Smooth muscle cell of the brain vasculature (primary cell): ENCODE data around the gene RAB20.
"Not testable (repeated sequence)": the region's sequence is repeated elsewhere in the genome, so short reads cannot be mapped to it uniquely, and the experiment has no call there.

Experiments
- DNase-seq: peaks from one replicate; pipeline ENCODE4 v3.0.0-alpha.2; 2012; ENCODE audit warnings: low read depth, low spot score

The RAB20 gene

GRCh38 chr13:110575322-110576069 lies 14.0 kb upstream of the RAB20 start:
- DNase-seq = no peak

- no peak for DNase-seq
These were observed 12.6 kb upstream of the RAB20 start for GRCh38 chr13:110574161-110574560.

GRCh38 chr13:110572778-110573118 lies 11.2 kb upstream of the RAB20 start:
- DNase-seq = no peak

DNA sequence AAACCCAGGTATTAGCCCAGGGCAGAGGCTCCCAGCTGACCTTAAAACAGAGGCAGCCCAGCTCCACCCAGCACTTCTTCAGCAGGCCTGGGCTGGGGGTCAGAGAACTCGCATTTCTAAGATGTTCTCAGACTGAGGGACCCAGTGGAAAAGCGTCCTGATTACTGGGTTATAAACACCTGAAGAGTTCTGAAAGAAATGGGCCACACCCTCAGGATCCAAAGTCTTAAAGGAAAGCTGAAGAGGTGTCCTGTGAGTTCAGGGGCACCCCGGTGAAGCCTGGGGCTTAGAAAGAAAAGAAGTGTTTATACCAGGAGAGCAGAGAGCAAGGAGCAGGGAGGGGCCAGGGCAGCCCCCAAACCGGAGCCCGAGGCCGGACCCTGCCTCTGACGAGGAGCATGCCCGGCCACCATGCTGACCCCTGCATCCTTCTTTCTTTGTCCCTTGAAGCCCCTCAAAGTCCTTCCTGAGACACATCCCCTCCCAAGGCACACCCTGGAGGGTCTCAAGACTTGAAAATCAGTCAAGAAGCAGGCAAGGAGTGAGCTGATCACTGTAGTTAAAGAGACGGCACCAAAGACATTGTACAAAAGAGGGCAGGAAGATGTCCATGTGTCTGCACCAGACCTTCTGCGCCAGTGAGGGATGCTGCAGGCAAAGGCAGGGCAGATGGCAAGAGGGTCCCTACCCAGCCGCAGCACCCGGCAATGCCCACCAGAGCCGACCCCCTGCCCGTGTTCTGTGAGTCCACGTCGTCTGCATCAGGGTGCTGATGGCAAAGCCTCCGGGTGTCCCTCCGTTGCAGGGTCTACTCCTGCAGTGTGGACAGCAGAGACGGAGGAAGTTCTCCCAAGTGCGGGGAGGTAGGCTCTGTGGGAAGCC lies 10.6 kb upstream of the RAB20 start:
- DNase-seq = no peak

DNA sequence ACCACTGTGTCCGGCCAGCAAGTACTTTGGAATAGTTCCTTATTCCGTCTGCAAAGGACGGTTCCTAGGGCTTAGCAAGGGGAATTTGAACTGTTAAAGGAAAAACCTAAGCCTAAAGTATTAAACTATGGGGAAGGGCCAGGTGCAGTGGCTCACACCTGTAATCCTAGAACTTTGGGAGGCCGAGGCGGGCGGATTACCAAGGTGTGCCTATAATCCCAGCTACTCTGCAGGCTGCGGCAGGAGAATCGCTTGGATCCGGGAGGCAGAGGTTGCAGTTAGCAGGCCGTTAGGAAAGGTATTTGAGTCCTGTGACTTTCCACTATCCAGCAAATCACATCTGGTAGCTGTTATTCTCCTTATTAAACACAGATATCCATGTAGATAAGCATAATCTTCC lies 9.4 kb upstream of the RAB20 start:
- DNase-seq = no peak

DNA sequence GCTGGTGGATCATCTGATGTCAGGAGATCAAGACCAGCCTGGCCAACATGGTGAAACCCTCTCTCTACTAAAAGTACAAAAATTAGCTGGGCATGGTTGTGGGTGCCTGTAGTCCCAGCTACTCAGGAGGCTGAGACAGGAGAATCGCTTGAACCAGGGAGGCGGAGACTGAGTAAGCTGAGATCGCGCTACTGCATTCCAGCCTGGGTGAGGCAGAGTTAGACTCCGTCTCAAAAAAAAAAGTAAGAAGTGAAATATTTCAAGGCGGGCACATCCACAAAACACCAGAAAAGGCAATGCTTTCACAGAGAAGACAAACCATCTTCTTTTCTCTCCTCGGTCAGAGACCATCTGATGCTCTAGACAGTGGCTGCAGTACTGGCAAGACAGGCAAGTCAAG lies 8.4 kb upstream of the RAB20 start:
- DNase-seq = not testable (repeated sequence)

DNA sequence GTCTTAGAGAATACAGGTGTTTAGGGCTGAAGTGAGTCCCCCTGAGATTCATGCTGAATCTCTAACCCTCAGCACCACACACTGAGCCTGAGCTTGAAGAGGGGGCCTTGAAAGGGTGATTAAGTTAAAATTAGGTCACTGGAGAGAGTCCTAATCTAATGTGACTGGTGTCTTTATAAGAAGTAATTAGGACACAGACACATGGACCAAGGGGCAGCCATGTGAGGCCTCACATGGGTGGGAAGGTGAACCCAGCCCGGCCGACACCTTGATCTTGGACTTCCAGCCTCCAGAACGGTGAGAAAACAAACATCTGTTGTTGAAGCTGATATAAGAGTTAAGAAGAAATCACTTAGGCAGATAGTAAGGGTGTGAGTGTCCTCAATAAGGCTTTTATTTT lies 7.1 kb upstream of the RAB20 start:
- DNase-seq = no peak

DNA sequence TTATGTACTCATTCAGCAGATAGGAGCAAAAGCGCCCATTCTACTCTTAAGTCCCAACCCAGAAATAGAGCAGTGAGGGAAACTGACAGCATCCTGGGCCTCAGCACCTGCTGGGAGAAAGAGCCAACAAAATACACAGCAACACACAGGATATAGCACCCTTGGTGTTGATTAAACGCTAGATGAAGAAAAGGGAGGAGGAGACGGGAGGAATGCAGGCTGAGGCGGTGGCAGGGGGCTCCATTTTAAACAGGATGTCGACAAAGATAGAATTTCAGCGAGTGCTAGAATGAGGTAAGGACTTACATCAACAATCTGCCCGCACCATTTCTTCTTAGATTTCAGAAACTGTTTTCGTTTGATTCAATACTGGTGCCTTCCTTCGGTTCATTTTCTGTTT lies 4.6 kb upstream of the RAB20 start:
- DNase-seq = no peak

DNA sequence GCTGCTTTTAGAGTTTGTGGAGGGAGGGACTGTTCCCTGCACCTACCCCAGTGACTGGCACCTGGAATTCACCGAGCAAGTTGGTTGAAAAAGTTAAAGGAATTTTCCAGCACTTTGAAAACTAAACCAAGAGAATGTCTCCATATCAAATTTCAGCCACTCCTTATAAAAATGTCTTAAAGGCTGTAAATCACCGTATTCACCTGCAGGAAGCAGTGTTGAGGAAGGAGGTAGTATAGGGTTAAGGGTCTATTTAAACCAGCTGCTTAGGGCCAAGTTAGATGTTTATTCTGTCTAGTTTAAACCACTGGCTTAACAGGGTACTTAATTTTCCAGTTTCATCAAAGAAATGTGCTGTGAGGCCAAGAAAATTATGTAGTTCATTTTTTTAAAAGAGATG lies 3.8 kb upstream of the RAB20 start:
- no peak for DNase-seq

DNA sequence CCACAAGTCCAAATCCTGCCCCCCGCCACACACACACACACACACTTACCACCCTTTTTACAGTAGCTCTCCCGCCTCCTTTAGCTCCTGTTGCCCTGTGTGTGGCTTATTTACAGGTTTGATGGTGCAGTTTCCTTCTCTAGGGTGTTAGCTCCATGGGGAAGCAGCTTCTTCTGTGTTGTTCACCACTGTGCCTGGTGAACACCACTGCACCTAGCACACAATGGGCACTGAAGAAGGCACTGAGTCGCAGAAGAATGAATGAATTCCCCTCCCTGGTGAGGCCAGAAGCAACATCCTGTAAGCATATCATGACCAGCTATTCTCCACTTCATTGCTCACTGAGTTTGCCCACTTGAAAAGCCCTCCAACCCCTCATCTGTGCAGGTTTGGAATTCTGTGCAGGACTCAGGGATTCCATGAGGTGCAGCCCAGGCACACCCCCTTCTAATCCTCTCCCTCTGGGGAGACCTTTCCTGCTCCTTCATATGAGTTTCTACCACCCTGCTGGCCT lies 3.0 kb upstream of the RAB20 start:
- DNase-seq = no peak

DNA sequence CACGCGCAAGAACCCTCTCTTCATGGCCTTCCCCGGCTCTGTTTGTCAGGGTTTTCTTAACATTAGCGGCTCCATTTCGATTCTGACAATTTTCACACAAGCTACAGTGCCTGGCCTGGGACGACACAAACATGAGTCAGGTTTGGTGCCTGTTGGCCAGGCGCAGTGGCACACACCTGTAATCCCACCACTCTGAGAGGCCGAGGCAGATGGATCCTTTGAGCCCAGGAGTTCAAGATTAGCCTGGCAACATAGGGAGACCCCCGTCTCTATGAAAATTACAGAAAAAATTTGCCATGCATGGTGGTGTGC lies 1.9 kb upstream of the RAB20 start:
- DNase-seq = no peak

DNA sequence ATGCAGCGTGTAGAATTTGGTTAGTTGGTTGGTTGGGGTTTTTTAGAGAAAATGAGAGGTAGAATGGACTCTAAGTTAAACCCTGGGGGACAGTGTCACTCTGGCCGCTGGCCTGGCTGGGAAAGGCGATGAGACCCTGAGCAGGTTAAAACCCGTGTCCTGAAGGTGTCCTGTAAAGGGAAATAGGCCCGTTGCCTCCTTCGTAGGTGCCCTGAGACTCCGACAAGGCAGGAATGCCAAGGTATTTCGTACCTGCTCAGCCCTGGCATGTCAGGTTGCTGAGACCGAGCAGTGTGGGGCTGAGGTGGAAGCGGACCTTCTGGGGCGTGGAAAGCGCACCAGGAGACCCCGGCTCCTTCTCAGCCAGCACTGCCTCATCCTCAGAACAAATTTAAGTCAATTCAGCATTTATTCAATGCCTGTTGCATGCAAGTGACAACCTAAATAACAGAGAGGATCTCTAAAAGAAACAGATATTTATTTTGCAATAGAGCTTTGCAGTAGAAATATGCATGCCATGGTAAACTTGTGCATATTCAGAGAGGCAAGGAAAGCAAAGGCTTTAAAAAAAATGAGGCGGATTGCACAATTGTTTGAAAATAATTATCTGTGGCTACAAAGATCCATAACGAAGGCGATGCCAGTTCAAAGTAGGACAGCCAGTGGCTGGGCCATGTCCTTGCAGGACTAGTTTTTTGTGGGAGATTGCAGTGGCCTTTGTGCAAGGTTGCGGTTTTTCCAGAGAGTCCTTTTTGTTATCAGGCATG lies 1.4 kb upstream of the RAB20 start:
- no peak for DNase-seq

- DNase-seq = no peak
These were observed 595 bp upstream of the RAB20 start for GRCh38 chr13:110562036-110562597.

GRCh38 chr13:110560601-110561343 lies 750 bp downstream of the RAB20 start:
- DNase-seq = no peak

DNA sequence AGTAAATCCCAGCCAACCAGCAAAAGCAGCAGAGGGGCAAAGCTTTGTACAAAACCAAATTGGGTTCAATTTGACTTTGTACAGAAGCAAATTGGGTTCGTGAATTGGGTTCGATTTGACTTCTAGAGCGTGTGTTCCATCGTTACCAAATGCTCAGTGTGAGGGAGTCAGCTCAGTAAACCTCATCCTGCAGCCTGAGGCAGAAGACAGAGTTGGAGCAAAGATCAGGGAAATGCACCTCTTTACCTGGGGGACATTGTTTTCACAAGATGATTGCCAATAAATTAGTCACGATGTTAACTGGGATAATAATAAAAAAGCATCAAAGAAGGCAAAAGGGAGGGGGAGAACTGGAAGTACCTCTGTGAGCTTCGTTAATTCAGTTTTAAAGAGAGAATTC lies 1.5 kb downstream of the RAB20 start:
- no peak for DNase-seq

- no peak for DNase-seq
These were observed 2.0 kb downstream of the RAB20 start for GRCh38 chr13:110559429-110559943.

GRCh38 chr13:110557610-110558305 lies 3.8 kb downstream of the RAB20 start:
- DNase-seq = no peak

GRCh38 chr13:110557082-110557481 lies 4.4 kb downstream of the RAB20 start:
- DNase-seq = no peak

- DNase-seq = no peak
These were observed 5.3 kb downstream of the RAB20 start for GRCh38 chr13:110556224-110556606.

DNA sequence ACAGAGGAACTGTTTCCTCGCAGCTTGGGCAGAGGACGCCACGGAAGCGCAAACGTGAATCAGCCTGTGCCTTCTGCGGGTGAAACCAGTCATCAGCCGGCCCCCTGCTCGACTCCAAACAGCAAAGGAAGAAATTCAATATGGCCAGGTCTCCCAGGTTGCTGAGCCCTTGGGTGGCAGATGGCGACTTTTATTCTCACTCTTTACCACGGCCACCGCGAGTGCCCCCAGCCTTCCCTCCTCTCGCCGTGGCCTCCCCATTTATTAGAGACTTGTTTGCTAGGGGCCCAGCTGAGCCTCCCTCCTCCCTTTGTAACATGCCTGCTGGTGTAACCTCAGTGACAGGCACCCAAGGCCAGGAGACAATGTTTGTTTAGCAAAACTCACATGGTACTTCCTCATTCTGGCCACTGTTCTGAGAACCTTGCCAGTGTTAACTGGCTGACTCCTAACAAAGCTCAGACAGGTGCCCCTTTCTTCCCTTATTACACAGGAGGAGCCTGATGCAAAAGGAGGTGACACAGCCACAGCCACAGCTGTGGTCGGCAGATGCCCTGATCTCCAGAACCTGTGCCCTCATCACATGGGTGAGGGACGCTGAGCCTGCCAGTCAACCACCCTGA lies 5.8 kb downstream of the RAB20 start:
- DNase-seq = no peak
